PC-9 (cell line): Measurements from ENCODE around the gene HEG1. TPM values are rescaled to one million over a fixed set of nuclear protein-coding genes. Genes with fewer than 3 reads are reported as not detected.

Experiments used
- BruUV-seq: library from RNA; stranded (reverse); fragments of 400-500 nt; replicated peaks from 2 replicates; lab custom pipeline; 2021; lab: Mats Ljungman, UMichigan
- CTCF ChIA-PET: fragments of 300-600 bp; sonication (Branson Sonifier 250); formaldehyde crosslinking; loops from one replicate; lab custom pipeline; 2022; ENCODE audit warnings: antibody characterized with exemption; lab: Charles Lee
- POLR2A ChIA-PET: fragments of 300-600 bp; sonication (Branson Sonifier 250); formaldehyde crosslinking; loops from one replicate; lab custom pipeline; 2022; ENCODE audit warnings: antibody characterized with exemption; ENCODE audit not compliant: unreplicated experiment; lab: Charles Lee
- DNase-seq, 2 experiments: peaks; one replicate each; pipeline versions ENCODE4 v3.0.0 to v3.0.0-alpha.2; 2015 to 2022; ENCODE audit warnings: mixed read lengths in 1 of 2
- H2AFZ ChIP-seq: fragments of 200-600 bp; sonication (generic); 2 replicates; pipeline ENCODE4 v1.8.1; 2017; ENCODE audit warnings: antibody characterized with exemption
- H3F3A ChIP-seq: fragments of 200-600 bp; sonication (generic); 2 replicates; pipeline ENCODE4 v1.8.1; 2017; ENCODE audit warnings: antibody characterized with exemption, mild to moderate bottlenecking, low read depth; ENCODE audit not compliant: insufficient read depth
- H3K27ac ChIP-seq: fragments of 200-600 bp; sonication (generic); 2 replicates; pipeline ENCODE4 v1.6.1; 2016; ENCODE audit warnings: mixed run types
- H3K27me3 ChIP-seq: fragments of 200-600 bp; sonication (generic); 2 replicates; pipeline ENCODE4 v1.6.1; 2016; ENCODE audit warnings: low read depth, mixed run types; ENCODE audit not compliant: insufficient read depth
- H3K36me3 ChIP-seq: fragments of 200-600 bp; sonication (generic); 2 replicates; pipeline ENCODE4 v1.6.1; 2016; ENCODE audit warnings: low read depth, mixed run types
- H3K4me1 ChIP-seq: fragments of 200-600 bp; sonication (generic); replicated peaks from 2 replicates; pipeline ENCODE4 v1.6.1; 2016; ENCODE audit warnings: mixed run types; ENCODE audit not compliant: insufficient read depth
- H3K4me2 ChIP-seq: fragments of 200-600 bp; sonication (generic); 2 replicates; pipeline ENCODE4 v1.6.1; 2017; ENCODE audit warnings: mixed run types
- H3K4me3 ChIP-seq: fragments of 200-600 bp; sonication (generic); 2 replicates; pipeline ENCODE4 v1.6.1; 2016; ENCODE audit warnings: mixed run types
- H3K79me2 ChIP-seq: fragments of 200-600 bp; sonication (generic); 2 replicates; pipeline ENCODE4 v1.6.1; 2017; ENCODE audit warnings: low read depth, mixed run types
- H3K9me2 ChIP-seq: fragments of 200-600 bp; sonication (generic); 2 replicates; pipeline ENCODE4 v1.8.1; 2017; ENCODE audit warnings: mild to moderate bottlenecking; ENCODE audit not compliant: insufficient read depth
- H3K9me3 ChIP-seq: fragments of 200-600 bp; sonication (generic); 2 replicates; pipeline ENCODE4 v1.8.1; 2016; ENCODE audit warnings: low read depth; ENCODE audit not compliant: insufficient read depth
- H4K20me1 ChIP-seq: fragments of 200-600 bp; sonication (generic); 2 replicates; pipeline ENCODE4 v1.8.1; 2017; ENCODE audit not compliant: insufficient read depth
- CTCF ChIP-seq: fragments of 200-600 bp; sonication (generic); conservative IDR thresholded peaks from 2 replicates; pipeline ENCODE4 v1.6.1; 2017; ENCODE audit warnings: mixed run types, antibody characterized with exemption, mild to moderate bottlenecking, moderate library complexity
- EZH2 ChIP-seq: fragments of 200-600 bp; sonication (generic); IDR thresholded peaks from 2 replicates; pipeline ENCODE4 v1.8.0; 2017; ENCODE audit warnings: antibody characterized with exemption, low read depth
- intact Hi-C: fragments of 100-400 bp; cut with micrococcal nuclease; formaldehyde crosslinking; loops from one replicate; pipeline ENCODE4 v1.10.0; 2022; ENCODE audit not compliant: unreplicated experiment
- total RNA-seq: library from RNA; stranded (reverse); gene quantifications from 2 replicates; pipeline ENCODE4 v1.2.3, GENCODE V29; 2021

The HEG1 gene
- total RNA-seq, 1 experiment from 2014 or later: 33.5 TPM

- TF ChIP-seq CTCF: no peak
- no peak for TF ChIP-seq EZH2
- intact Hi-C loops: no loop called here
- Histone ChIP-seq H3K4me2 (no peak overlapping the region), H3K79me2 (no peaks in the 10 kb centered on the region), H3K4me3 (no peak overlapping the region), H3K27ac (no peak overlapping the region), H3F3A (no peaks in the 10 kb centered on the region), H3K9me3 (peaks cover 3% of the 10 kb centered on the region; the same call in 1 of the 2 replicates), H3K4me1 (no peaks in the 10 kb centered on the region), H3K27me3 (no peaks in the 10 kb centered on the region), H3K36me3 (no peaks in the 10 kb centered on the region), H2AFZ (no peak overlapping the region), H3K9me2 (no peaks in the 10 kb centered on the region), H4K20me1 (no peaks in the 10 kb centered on the region)
- POLR2A ChIA-PET: no interaction called here
- BruUV-seq: no TSS peak
- DNase-seq: no peak
- CTCF ChIA-PET: no interaction called here
Measured at GRCh38 chr3:124938896-124939295, 116.9 kb downstream of the HEG1 start.

- Histone ChIP-seq H3K9me3 (peaks cover 3% of the 10 kb centered on the region; the same call in 1 of the 2 replicates), H2AFZ (no peak overlapping the region), H3K4me1 (no peaks in the 10 kb centered on the region), H3K4me2 (no peak overlapping the region), H4K20me1 (no peaks in the 10 kb centered on the region), H3K27me3 (no peaks in the 10 kb centered on the region), H3K9me2 (no peaks in the 10 kb centered on the region), H3K27ac (no peak overlapping the region), H3K79me2 (no peaks in the 10 kb centered on the region), H3F3A (no peaks in the 10 kb centered on the region), H3K4me3 (no peak overlapping the region), H3K36me3 (no peaks in the 10 kb centered on the region)
- POLR2A ChIA-PET: no interaction called here
- DNase-seq: no peak
- CTCF ChIA-PET: no interaction called here
- intact Hi-C loops: no loop called here
- BruUV-seq: no TSS peak
- TF ChIP-seq CTCF: no peak
- no peak for TF ChIP-seq EZH2
Measured at GRCh38 chr3:124937049-124937448, 118.7 kb downstream of the HEG1 start.

GRCh38 chr3:124935794-124936542 is 119.8 kb downstream of the HEG1 start:
- no peak overlapping the region for H3K27ac ChIP-seq
- H2AFZ ChIP-seq: no peak overlapping the region
- no peaks in the 10 kb centered on the region for H3K4me1 ChIP-seq
- no peaks in the 10 kb centered on the region for H3K79me2 ChIP-seq
- H3K4me2 ChIP-seq: no peak overlapping the region
- no peaks in the 10 kb centered on the region for H3K9me2 ChIP-seq
- H3F3A ChIP-seq: no peaks in the 10 kb centered on the region
- peaks cover 3% of the 10 kb centered on the region; the same call in 1 of the 2 replicates for H3K9me3 ChIP-seq
- CTCF ChIA-PET: no interaction called here
- intact Hi-C loops: no loop called here
- no peaks in the 10 kb centered on the region for H3K27me3 ChIP-seq
- H3K4me3 ChIP-seq: no peak overlapping the region
- POLR2A ChIA-PET: no interaction called here
- no peak for TF ChIP-seq EZH2
- no peak for TF ChIP-seq CTCF
- DNase-seq: no peak
- no peaks in the 10 kb centered on the region for H3K36me3 ChIP-seq
- BruUV-seq: no TSS peak
- no peaks in the 10 kb centered on the region for H4K20me1 ChIP-seq
